A549 treated with AZD9567 at 1 μM for 4 hours (cell line): Measurements from ENCODE around the gene FAM241A. TPM values are rescaled to one million over a fixed set of nuclear protein-coding genes. Genes with fewer than 3 reads are reported as not detected.

Experiments
- total RNA-seq: library from RNA; stranded (reverse); fragments of 200-300 nt; extraction: Qiagen RNA extraction; gene quantifications from 5 replicates; pipeline ENCODE4 v1.2.3, GENCODE V29; 2022; ENCODE audit not compliant: insufficient read depth

Gene FAM241A
- total RNA-seq = 0.81 to 1.2 TPM (median 0.97 TPM) in 5 replicates

GRCh38 chr4:112145326-112145789, at the start of gene FAM241A:
FAM241A (plus strand) TSS chr4:112145454; CDS start chr4:112145581, 127 bp downstream.

GRCh38 chr4:112231779-112232713, 86.8 kb downstream of the FAM241A start, which contains the start of gene AP1AR:
AP1AR (plus strand) TSS chr4:112231787; CDS start chr4:112232092, 305 bp downstream.

Other genes starting within 250 kb of the FAM241A start
- 9.7 to 16.3 TPM (median 12.7 TPM) in 5 replicates for gene AP1AR, start 86.3 kb downstream of the FAM241A start, total RNA-seq
- gene TIFA, start 140.4 kb downstream of the FAM241A start, total RNA-seq = 4.1 to 8.4 TPM (median 4.5 TPM) in 5 replicates
- gene ALPK1, start 151.9 kb downstream of the FAM241A start, total RNA-seq = 1.8 to 3.1 TPM (median 1.9 TPM) in 5 replicates